IMR-90 (cell line): Measurements from ENCODE around the gene NEGR1. TPM values are rescaled to one million over a fixed set of nuclear protein-coding genes. Genes with fewer than 3 reads are reported as not detected.
A peak's percentile ranks its signal among the peaks of the same experiment; 100 is the strongest.

Source experiments
- ATAC-seq: fragments of 200-7000 bp; cut with Tn5 transposase; 2 replicates; pipeline ENCODE4 v1.9.1; 2020; ENCODE audit warnings: low read depth, mild to moderate bottlenecking, moderate library complexity
- BruUV-seq: library from RNA; stranded (reverse); fragments of 400-500 nt; replicated peaks from 2 replicates; lab custom pipeline; 2021; lab: Mats Ljungman, UMichigan
- CTCF ChIA-PET: fragments of 300-600 bp; formaldehyde crosslinking; extraction: SDS; loops from one replicate; lab custom pipeline; 2021; ENCODE audit warnings: antibody characterized with exemption; lab: Yijun Ruan, JAX
- POLR2A ChIA-PET: fragments of 300-600 bp; sonication (Branson Sonifier 250); formaldehyde crosslinking; loops from one replicate; lab custom pipeline; 2022; ENCODE audit warnings: antibody characterized with exemption; ENCODE audit not compliant: unreplicated experiment; lab: Charles Lee
- DNase-seq: peaks from one replicate; pipeline ENCODE4 v3.0.0; 2013
- H2AFZ ChIP-seq: replicated peaks from 2 replicates; pipeline ENCODE3; 2013; ENCODE audit warnings: low read length, mild to moderate bottlenecking; ENCODE audit not compliant: poor library complexity
- H2AK5ac ChIP-seq: 2 replicates; pipeline ENCODE4 v1.6.1; 2013; ENCODE audit warnings: low read depth, low read length, inconsistent platforms
- H2AK9ac ChIP-seq: replicated peaks from 2 replicates; pipeline ENCODE3; 2013; ENCODE audit warnings: mild to moderate bottlenecking, low read depth, low read length, moderate library complexity; ENCODE audit not compliant: poor library complexity
- H2BK120ac ChIP-seq: 2 replicates; pipeline ENCODE4 v1.6.1; 2013; ENCODE audit warnings: low read depth, low read length, inconsistent platforms
- H2BK15ac ChIP-seq: 3 replicates; pipeline ENCODE4 v1.6.1; 2013; ENCODE audit warnings: low read depth, low read length, inconsistent platforms
- H2BK20ac ChIP-seq: 2 replicates; pipeline ENCODE4 v1.6.1; 2013; ENCODE audit warnings: low read depth, mild to moderate bottlenecking, inconsistent platforms, low read length, moderate library complexity
- H2BK5ac ChIP-seq: 2 replicates; pipeline ENCODE4 v1.6.1; 2013; ENCODE audit warnings: mild to moderate bottlenecking, low read depth, low read length, inconsistent platforms; ENCODE audit not compliant: poor library complexity, severe bottlenecking
- H3K14ac ChIP-seq: replicated peaks from 2 replicates; pipeline ENCODE4 v1.6.1; 2013; ENCODE audit warnings: low read depth, low read length, inconsistent platforms
- H3K18ac ChIP-seq: 2 replicates; pipeline ENCODE4 v1.6.1; 2013; ENCODE audit warnings: low read depth, low read length, control low read depth
- H3K23ac ChIP-seq: 2 replicates; pipeline ENCODE4 v1.6.1; 2013; ENCODE audit warnings: low read depth, low read length, inconsistent platforms
- H3K27ac ChIP-seq: 2 replicates; pipeline ENCODE4 v1.5.1; 2013; ENCODE audit warnings: mild to moderate bottlenecking, control low read depth, low read length; ENCODE audit not compliant: insufficient read depth
- H3K27me3 ChIP-seq: 2 replicates; pipeline ENCODE4 v1.6.1; 2013; ENCODE audit warnings: low read length; ENCODE audit not compliant: control insufficient read depth, insufficient read depth
- H3K36me3 ChIP-seq: 2 replicates; pipeline ENCODE4 v1.6.1; 2013; ENCODE audit warnings: low read length, mixed read lengths; ENCODE audit not compliant: control insufficient read depth, insufficient read depth
- H3K4ac ChIP-seq: 2 replicates; pipeline ENCODE4 v1.6.1; 2013; ENCODE audit warnings: low read depth, low read length, inconsistent platforms
- H3K4me1 ChIP-seq: 2 replicates; pipeline ENCODE4 v1.6.1; 2013; ENCODE audit warnings: low read length, mixed read lengths; ENCODE audit not compliant: control insufficient read depth, insufficient read depth
- H3K4me2 ChIP-seq: 2 replicates; pipeline ENCODE4 v1.6.1; 2013; ENCODE audit warnings: low read depth, mild to moderate bottlenecking, control low read depth, low read length, moderate library complexity
- H3K4me3 ChIP-seq: 2 replicates; pipeline ENCODE4 v1.5.1; 2013; ENCODE audit warnings: low read depth, mild to moderate bottlenecking, control low read depth, low read length, moderate library complexity; ENCODE audit not compliant: insufficient read depth
- H3K56ac ChIP-seq: 2 replicates; pipeline ENCODE4 v1.6.1; 2013; ENCODE audit warnings: low read length, inconsistent platforms; ENCODE audit not compliant: insufficient read depth; ENCODE audit errors: extremely low read depth
- H3K79me1 ChIP-seq, 2 experiments: 2 replicates each; pipeline ENCODE4 v1.6.1; 2013; ENCODE audit warnings: low read length in 2 of 2, inconsistent platforms in 1 of 2, low read depth in 1 of 2
- H3K9ac ChIP-seq: 2 replicates; pipeline ENCODE4 v1.6.1; 2013; ENCODE audit warnings: low read depth, low read length, control low read depth
- H3K9me1 ChIP-seq: 2 replicates; pipeline ENCODE4 v1.6.1; 2013; ENCODE audit warnings: low read length, inconsistent platforms; ENCODE audit not compliant: insufficient read depth
- H3K9me3 ChIP-seq: 2 replicates; pipeline ENCODE4 v1.6.1; 2013; ENCODE audit warnings: low read length; ENCODE audit not compliant: control insufficient read depth, insufficient read depth
- H4K20me1 ChIP-seq: 2 replicates; pipeline ENCODE4 v1.6.1; 2013; ENCODE audit warnings: low read length, inconsistent platforms; ENCODE audit not compliant: insufficient read depth
- H4K5ac ChIP-seq: 2 replicates; pipeline ENCODE4 v1.6.1; 2013; ENCODE audit warnings: mild to moderate bottlenecking, low read depth, low read length, control low read depth
- H4K8ac ChIP-seq, 2 experiments: 2 replicates each; pipeline ENCODE4 v1.6.1; 2013; ENCODE audit warnings: low read depth in 2 of 2, low read length in 2 of 2, control low read depth in 1 of 2, inconsistent platforms in 1 of 2
- H4K91ac ChIP-seq: 2 replicates; pipeline ENCODE4 v1.6.1; 2013; ENCODE audit warnings: low read depth, low read length, inconsistent platforms; ENCODE audit not compliant: insufficient read depth
- CEBPB ChIP-seq: IDR thresholded peaks from 2 replicates; pipeline ENCODE4 v1.6.1; 2012; ENCODE audit warnings: low read depth, low read length, improper control_type of control experiment
- CHD1 ChIP-seq: IDR thresholded peaks from 2 replicates; pipeline ENCODE4 v1.6.1; 2012; ENCODE audit warnings: low read depth, low read length, improper control_type of control experiment
- WGBS, 2 experiments: methylation state at CpG; one replicate each; pipeline versions ENCODE4 v1.1.5 to v1.1.7; 2013; ENCODE audit warnings: missing lambda C conversion rate in 2 of 2; ENCODE audit not compliant: insufficient read length in 1 of 2; ENCODE audit errors: extremely low coverage in 2 of 2; 5-methylcytosine and 5-hydroxymethylcytosine counted together
- dilution Hi-C: fragments of 300-500 bp; cut with HindIII; formaldehyde crosslinking; loops from one replicate; pipeline ENCODE4 v1.14.3; 2018; ENCODE audit warnings: low sequenced_read_pairs; ENCODE audit not compliant: unreplicated experiment
- in situ Hi-C: fragments of 300-500 bp; cut with MboI; formaldehyde crosslinking; loops from 3 replicates; pipeline ENCODE4 v1.14.3; 2019; ENCODE audit warnings: low sequenced_read_pairs, inconsistent platforms, mixed read lengths
- intact Hi-C: fragments of 100-400 bp; cut with micrococcal nuclease; formaldehyde crosslinking; loops from 2 replicates; pipeline ENCODE4 v1.10.0; 2022
- polyA plus RNA-seq, 3 experiments: library from polyadenylated mRNA; depleted of rRNA; stranded (reverse); fragments of >200 nt; gene quantifications; 2 replicates each; pipeline ENCODE4 v1.2.3, GENCODE V29; 2012; ENCODE audit warnings: low replicate concordance in 1 of 3
- total RNA-seq: library from RNA; depleted of rRNA; stranded (reverse); fragments of >200 nt; gene quantifications from 2 replicates; pipeline ENCODE4 v1.2.3, GENCODE V29; 2012

Gene NEGR1
- total and polyA plus RNA-seq, 2 of the 4 experiments (the other 2 are of a cell fraction): 5.1 to 9.1 TPM

DNA sequence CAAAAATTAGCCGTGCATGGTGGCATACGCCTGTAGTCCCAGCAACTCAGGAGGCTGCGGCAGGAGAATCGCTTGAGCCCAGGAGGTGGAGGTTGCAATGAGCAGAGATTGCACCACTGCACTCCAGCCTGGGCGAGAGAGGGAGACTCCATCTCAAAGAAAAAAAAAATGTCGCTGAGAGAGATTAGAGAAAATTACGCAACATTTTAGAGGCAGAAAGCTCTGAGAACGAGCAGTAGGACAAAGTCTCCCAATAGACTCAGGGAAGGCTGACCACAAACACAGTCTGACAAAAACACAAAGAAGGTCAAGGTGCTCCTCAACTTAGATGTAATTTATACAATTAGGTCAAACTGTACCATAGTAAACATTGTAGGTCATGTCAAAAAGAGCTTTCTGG lies 833.9 kb downstream of the NEGR1 start:
- ChIA-PET POLR2A (no interaction called here), CTCF (no interaction called here)
- no peak for DNase-seq
- H2BK5ac ChIP-seq: no peak overlapping the region
- H3K9me3 ChIP-seq: no peaks in the 10 kb centered on the region
- no peak overlapping the region for H2BK120ac ChIP-seq
- H3K23ac ChIP-seq: no peak overlapping the region
- H3K9me1 ChIP-seq: no peaks in the 10 kb centered on the region
- H4K91ac ChIP-seq: no peak overlapping the region
- H2AFZ ChIP-seq: no peak overlapping the region
- H3K36me3 ChIP-seq: no peaks in the 10 kb centered on the region
- H2AK9ac ChIP-seq: no peak overlapping the region
- no peak overlapping the region for H2BK20ac ChIP-seq
- H2AK5ac ChIP-seq: no peak overlapping the region
- no peak overlapping the region for H3K56ac ChIP-seq
- no peak overlapping the region for H3K4ac ChIP-seq
- no peak overlapping the region for H3K4me2 ChIP-seq
- H3K27ac ChIP-seq: no peak overlapping the region
- peak; percentile 67 for TF ChIP-seq CEBPB
- no peak for TF ChIP-seq CHD1
- ATAC-seq: no peak
- H3K9ac ChIP-seq: no peak overlapping the region
- H4K8ac ChIP-seq: no peak overlapping the region
- no peak overlapping the region for H2BK15ac ChIP-seq
- no CpG with 5 or more reads among the region's 8 CpGs for WGBS, 2 experiments
- H3K4me3 ChIP-seq: no peak overlapping the region
- dilution Hi-C loops: no loop called here
- no peaks in the 10 kb centered on the region for H3K79me1 ChIP-seq
- H3K4me1 ChIP-seq: no peaks in the 10 kb centered on the region
- no TSS peak for BruUV-seq
- no peaks in the 10 kb centered on the region for H4K20me1 ChIP-seq
- H3K27me3 ChIP-seq: no peaks in the 10 kb centered on the region
- intact Hi-C loops: no loop called here
- H3K18ac ChIP-seq: no peak overlapping the region
- in situ Hi-C loops: no loop called here
- H4K5ac ChIP-seq: no peak overlapping the region
- no peak overlapping the region for H3K14ac ChIP-seq
